GM21526 (cell line): ENCODE data around the gene ZC3HAV1L.
"Not testable (repeated sequence)": the region's sequence is repeated elsewhere in the genome, so short reads cannot be mapped to it uniquely, and the experiment has no call there.

ENCODE experiments used
- ATAC-seq: cut with Tn5 transposase; IDR thresholded peaks from one replicate; pipeline ENCODE4 v1.9.1; 2021; ENCODE audit warnings: moderate library complexity; ENCODE audit not compliant: unreplicated experiment, low FRiP score

ZC3HAV1L gene, protein sequence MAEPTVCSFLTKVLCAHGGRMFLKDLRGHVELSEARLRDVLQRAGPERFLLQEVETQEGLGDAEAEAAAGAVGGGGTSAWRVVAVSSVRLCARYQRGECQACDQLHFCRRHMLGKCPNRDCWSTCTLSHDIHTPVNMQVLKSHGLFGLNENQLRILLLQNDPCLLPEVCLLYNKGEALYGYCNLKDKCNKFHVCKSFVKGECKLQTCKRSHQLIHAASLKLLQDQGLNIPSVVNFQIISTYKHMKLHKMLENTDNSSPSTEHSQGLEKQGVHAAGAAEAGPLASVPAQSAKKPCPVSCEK

GRCh38 chr7:139035586-139036353 is at the start of gene ZC3HAV1L:
Gene ZC3HAV1L, minus strand, starts transcription at chr7:139036042. Its CDS starts 25 bp downstream, at chr7:139036017.
- peak; percentile 79 for ATAC-seq

- ATAC-seq, result no peak
Observed at GRCh38 chr7:139084709-139085108, 48.9 kb upstream of the ZC3HAV1L start.

GRCh38 chr7:139081584-139081983 is 45.7 kb upstream of the ZC3HAV1L start:
- no peak for ATAC-seq

DNA sequence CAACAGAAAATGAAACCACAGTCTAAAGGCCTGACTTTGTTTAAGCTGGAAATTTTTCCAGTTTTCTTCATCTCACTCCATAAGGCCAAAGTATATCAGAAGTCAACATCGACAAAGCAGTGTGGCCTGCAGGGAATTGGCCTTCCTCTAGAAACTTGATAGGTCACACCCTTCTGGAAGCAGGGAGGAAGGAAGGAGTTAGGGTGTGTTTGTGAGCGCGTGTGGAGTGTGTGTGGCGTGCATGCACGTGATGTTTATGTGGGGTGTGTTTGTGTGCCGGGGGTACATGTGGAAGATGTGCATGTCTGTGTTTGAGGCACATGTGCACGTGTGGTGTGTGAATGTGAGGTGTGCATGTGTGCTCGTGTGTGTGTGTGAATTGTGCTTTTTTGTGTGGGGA is 45.1 kb upstream of the ZC3HAV1L start:
- ATAC-seq, result no peak

DNA sequence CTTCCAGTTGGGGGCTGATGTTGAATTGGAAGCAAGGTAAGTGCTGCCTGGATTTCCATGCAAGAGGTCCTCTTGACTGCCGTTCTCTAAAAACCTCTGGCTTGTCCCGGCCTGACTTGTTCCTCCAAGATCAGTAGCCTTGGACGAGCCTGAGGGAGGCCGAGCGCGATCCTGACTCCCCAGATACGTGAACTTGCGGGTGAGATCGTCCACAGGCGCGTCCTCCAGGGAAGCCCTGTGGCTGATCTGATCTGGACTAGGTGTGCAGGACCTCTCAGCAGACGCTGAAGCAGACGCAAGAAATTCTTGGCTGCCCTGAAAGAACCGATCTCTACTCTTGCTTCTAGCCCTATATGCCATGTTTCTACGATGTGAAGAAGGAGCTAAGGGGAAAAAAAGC is 44.0 kb upstream of the ZC3HAV1L start:
- no peak for ATAC-seq

GRCh38 chr7:139078911-139079310 is 43.1 kb upstream of the ZC3HAV1L start:
- ATAC-seq, result no peak

DNA sequence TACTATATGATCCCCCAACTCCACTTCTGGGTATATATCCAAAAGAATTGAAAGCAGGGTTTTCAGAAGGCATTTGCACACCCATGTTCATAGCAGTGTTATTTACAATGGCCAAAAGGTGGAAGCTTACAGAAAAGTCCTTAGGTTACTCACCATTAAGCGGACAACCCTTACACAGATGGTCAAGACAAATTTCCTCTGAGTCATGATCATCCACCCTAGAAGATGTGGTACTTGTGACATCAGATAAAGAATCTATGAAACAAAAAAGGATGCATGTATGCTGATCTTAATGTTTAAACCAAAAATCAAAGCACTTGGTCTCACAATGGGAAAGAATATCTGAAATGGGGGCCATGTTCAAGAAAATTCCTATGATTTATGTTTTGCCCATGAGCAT is 42.6 kb upstream of the ZC3HAV1L start:
- ATAC-seq, result no peak

DNA sequence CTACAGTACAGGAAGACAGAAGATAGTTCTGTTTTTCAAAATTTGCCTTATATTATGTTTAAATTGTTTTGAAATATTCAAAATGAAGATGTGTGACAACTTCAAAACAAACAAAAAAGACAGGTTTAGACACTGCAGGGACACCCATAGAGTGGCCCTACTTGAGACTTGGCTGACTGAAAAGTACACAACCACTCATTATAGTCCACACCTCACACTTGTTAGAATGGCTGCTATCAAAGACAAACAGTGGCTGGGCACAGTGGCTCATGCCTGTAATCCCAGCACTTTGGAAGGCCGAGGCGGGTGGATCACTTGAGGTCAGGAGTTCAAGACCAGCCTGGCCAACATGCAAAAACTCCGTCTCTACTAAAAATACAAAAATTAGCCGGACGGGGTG is 41.9 kb upstream of the ZC3HAV1L start:
- not testable (repeated sequence) for ATAC-seq

- no peak for ATAC-seq
Observed at GRCh38 chr7:139075871-139076686, 40.2 kb upstream of the ZC3HAV1L start.

- ATAC-seq, result peak; percentile 85
Observed at GRCh38 chr7:139075031-139075652, 39.3 kb upstream of the ZC3HAV1L start.

DNA sequence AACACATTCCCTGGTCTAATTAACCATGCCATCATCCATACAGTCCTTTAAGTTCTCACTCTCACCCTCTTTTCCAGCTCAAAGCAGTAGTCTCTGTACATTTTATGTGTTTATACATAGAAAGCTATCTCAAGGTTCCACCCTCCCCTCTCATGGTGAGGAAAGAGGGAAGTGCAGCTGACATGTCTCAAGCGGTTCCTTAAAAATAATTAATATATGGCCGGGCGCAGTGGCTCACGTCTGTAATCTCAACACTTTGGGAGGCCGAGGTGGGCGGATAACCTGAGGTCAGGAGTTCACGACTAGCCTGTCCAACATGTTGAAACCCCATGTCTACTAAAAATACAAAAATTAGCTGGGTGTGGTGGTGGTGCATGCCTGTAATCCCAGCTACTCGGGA is 37.0 kb upstream of the ZC3HAV1L start:
- ATAC-seq, result no peak

DNA sequence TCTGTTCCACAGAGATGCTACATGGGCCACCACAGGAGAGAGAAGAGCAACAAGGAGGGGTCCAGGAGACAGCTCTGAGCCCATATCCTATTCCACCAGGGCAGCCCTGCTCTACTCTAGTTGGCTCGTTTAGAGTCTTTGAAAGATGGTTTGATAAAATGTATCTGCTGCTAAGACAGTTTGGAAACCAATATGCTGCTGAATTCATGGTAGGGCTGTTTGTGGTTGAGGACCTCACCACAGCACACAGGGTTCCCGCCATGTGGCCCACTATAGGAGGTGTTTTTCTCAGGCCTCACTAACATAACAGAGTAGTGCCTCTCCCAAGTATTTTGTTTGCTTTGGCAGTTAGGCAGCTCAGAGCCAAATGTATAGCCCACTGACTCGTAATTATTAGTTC is 35.8 kb upstream of the ZC3HAV1L start:
- ATAC-seq, result no peak

- no peak for ATAC-seq
Observed at GRCh38 chr7:139068544-139069399, 32.9 kb upstream of the ZC3HAV1L start.

- ATAC-seq, result no peak
Observed at GRCh38 chr7:139066315-139066714, 30.5 kb upstream of the ZC3HAV1L start.

DNA sequence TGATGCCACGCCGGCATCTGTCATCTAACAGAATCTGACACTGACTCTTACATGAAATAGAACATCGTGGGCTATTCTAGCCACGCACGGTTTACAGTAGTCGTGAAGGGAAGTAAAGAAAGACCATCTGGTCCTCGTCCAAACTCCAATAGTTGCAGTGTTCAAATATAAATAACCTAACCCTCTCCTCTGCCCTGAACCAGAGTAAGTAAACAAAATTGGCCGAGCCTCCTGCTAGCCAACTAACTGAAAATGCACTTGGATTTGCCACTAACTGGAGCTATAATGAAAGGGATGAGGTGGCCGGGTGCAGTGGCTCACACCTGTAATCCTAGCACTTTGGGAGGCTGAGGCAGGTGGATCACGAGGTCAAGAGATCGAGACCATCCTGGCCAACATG is 29.5 kb upstream of the ZC3HAV1L start:
- ATAC-seq, result no peak

DNA sequence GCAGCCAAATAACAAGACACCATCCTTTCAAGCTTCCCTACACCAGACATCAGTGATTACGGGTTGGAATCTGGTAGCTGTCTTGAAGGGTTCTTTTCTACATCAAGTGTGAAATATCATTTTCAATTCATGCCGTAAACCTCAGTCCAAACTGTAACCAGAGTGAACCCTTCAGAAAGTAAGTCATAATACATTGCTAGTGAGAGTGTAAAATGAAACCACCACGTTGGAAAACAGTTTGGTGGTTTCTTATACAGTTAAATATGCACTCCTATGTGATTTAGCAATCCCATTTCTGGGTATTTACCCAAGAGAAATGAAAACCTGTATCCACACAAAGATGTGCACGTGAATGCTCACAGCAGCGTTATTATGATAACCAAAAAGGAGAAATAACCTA is 25.6 kb upstream of the ZC3HAV1L start:
- no peak for ATAC-seq

DNA sequence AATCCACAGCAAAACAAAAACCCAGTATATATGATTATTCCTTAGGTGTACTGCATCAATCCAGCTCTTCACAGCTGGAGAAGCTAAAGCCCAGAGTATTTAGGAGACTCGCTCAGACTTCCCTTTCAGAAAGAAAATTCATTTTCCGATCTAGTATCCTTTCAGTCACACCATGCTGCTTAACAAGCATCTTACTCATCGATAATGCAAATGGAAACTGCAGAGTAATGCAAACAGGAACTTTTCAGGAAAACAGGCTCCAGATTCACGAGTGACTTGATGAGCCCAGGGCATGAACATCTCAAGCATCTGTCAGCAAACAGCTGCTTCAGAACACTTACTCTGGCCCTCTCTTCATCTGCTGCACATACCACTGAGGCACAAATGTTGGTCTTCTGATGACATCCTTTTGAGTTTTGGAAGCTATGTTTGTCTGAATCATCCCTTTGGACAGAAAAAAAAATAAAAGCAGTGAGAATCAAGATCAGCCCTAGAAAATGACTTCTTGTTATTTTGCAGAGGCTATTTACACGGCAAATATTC is 24.9 kb upstream of the ZC3HAV1L start:
- ATAC-seq, result no peak

DNA sequence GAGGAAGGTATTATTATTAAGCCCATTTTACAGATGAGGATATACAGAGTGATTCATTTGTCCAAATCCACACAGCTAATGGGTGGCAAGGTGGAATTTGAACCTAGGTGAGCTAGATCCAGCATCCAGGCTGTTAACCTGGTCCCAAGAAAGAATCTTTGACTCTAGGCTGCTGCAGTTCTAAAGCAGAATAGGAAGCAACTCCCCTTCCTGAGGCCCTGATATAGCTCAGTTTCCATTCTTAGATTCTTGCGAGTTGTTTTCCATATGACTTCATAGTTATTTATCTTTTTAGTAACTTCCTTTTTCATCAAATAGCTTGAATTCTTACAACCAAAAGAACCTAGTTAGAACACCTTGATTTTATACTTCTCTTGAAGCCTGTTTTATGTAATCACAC is 24.1 kb upstream of the ZC3HAV1L start:
- no peak for ATAC-seq

- no peak for ATAC-seq
Observed at GRCh38 chr7:139058943-139059342, 23.1 kb upstream of the ZC3HAV1L start.

DNA sequence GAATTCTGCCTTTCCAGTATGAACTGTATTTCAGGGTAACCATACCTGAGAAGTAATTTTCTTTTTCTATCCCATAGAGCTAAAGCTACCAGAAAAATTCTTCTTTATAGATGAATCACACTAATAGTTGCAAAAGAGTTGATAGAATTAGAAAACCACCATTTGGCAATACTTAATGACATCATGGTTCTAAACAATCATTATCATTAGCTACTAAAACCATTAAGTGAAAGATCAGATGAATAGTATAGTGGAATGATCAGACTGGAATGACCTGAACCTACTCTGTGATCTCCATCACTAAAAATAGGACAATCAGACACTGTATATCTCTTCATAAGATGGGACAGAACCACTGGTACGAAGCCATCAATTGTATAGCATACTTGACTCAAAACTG is 19.8 kb upstream of the ZC3HAV1L start:
- no peak for ATAC-seq
